Choroid plexus epithelial cell (primary cell): ENCODE results near the gene MCEMP1.

Experiments used
- DNase-seq: peaks from one replicate; pipeline ENCODE4 v3.0.0-alpha.2; 2010; ENCODE audit warnings: low read depth
- H3K4me3 ChIP-seq: 2 replicates; pipeline ENCODE4 v1.5.1; 2011; ENCODE audit warnings: low read depth, mild to moderate bottlenecking, control low read depth, low read length, moderate library complexity
- TF ChIP-seq, protein P1 (sequence below): conservative IDR thresholded peaks from 2 replicates; pipeline ENCODE4 v1.5.1; 2011; ENCODE audit warnings: low read depth, mild to moderate bottlenecking, control low read depth, inconsistent platforms, low read length, moderate library complexity

The MCEMP1 gene

DNA sequence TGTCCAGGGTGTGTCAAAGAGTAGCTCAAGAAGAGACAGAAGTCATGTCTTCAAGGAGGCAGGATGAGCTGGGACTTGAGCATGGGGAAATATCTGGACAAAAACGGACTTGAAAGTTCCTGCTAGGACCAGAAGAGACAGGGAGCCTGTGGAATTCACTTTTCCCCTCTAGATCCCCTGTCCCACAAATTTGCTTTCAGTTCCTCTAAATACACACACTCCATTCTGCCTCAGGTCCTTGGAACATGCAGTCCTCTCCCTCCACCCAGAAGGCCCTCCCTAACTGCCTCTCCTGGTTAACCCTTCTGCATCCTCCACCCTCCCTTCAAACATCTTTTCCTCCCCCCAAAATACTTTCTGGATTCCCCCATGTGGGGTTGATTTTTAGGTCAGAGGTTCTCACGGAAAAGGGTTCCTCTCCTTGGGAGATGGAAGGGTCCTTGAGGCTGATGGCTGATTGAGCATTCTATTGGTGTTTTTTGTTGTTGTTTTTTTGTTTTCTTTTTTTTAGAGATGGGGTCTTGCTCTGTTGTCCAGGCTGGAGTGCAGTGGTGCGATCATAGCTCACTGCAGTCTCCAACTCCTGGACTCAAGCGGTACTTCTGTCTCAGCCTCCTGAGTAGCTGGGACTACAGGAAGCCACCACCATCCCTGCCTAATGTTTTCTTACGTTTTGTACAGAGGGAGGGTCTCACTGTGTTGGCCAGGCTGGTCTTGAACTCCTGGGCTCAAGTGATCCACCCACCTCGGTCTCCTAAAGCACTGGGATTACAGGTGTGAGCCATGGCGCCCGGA lies 14.9 kb upstream of the MCEMP1 start:
- DNase-seq, result no peak
- H3K4me3 ChIP-seq, result no peak overlapping the region
- TF ChIP-seq, protein P1, sequence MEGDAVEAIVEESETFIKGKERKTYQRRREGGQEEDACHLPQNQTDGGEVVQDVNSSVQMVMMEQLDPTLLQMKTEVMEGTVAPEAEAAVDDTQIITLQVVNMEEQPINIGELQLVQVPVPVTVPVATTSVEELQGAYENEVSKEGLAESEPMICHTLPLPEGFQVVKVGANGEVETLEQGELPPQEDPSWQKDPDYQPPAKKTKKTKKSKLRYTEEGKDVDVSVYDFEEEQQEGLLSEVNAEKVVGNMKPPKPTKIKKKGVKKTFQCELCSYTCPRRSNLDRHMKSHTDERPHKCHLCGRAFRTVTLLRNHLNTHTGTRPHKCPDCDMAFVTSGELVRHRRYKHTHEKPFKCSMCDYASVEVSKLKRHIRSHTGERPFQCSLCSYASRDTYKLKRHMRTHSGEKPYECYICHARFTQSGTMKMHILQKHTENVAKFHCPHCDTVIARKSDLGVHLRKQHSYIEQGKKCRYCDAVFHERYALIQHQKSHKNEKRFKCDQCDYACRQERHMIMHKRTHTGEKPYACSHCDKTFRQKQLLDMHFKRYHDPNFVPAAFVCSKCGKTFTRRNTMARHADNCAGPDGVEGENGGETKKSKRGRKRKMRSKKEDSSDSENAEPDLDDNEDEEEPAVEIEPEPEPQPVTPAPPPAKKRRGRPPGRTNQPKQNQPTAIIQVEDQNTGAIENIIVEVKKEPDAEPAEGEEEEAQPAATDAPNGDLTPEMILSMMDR, result no peak

DNA sequence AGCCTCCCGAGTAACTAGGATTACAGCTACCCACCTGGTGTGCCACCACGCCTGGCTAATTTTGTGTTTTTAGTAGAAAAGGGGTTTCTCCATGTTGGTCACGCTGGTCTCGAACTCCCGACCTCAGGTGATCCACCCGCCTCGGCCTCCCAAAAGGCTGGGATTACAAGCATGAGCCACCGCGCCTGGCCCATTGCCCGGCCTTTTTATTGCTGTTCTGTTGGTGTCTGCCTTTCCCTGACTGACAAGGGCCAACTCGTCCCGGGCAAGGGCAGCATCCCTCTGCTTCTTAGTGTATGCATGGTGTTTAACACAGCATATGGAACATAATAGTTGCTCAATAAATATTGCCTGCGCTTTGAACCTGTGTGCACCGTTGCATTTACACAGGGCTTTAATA lies 14.2 kb upstream of the MCEMP1 start:
- H3K4me3 ChIP-seq, result no peak overlapping the region
- no peak for DNase-seq
- TF ChIP-seq, protein P1, result no peak

DNA sequence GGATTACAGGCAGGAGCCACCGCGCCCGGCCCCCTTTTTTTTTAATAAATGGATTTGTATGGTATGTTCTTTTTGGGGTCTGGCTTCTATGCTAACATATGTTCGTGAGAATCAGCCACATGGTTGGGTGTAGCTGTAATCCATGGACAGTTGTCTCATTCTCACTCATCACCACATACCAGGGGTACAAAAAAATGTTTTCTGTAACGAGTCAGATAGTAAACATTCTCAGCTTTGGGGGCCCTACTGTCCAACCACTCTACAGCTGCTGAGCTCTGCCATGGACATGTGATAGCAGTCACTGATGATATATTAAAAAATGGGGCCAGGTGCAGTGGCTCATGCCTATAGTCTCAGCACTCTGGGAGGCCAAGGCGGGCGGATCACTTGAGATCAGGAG lies 13.2 kb upstream of the MCEMP1 start:
- no peak for DNase-seq
- TF ChIP-seq, protein P1, result no peak
- H3K4me3 ChIP-seq, result no peak overlapping the region

DNA sequence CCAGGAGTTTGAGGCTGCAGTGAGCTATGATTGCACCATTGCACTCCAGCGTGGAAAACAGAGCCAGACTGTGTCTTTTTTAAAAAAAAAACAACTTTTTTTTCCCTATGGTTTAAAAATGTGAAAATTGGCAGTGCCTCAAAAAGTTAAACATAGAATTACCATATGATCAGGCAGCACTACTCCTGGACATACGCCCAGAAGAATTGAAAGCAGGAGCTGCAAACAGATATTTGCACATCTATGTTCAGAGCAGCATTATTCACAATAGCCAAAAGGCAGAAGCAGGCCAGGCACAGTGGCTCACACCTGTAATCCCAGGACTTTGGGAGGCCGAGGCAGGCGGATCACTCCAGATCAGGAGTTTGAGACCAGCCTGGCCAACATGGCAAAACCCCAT lies 11.8 kb upstream of the MCEMP1 start:
- TF ChIP-seq, protein P1, result no peak
- DNase-seq, result peak; percentile 91
- no peak overlapping the region for H3K4me3 ChIP-seq

DNA sequence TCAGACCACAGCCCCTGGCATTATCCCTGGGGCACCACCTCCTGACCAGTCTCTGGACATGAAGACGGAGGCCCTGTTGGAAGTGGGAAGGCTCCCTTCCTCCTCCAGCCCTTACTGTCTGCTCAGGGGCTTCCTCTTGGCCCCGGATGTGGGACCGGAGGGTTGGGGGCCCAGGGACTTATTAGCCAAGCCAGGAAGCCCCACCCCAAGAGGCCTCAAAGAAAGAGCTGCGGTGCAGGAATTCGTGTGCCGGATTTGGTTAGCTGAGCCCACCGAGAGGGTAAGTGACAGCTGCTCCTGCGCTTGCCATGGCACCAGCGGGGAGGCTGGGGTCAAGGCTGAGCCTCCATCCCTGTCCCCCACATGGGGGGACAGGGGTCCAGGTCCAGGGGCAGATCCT lies 8.0 kb upstream of the MCEMP1 start, which contains the start of gene RETN:
Gene RETN, plus strand, starts transcription at position 208 of the 400 bp plus-strand sequence. CDS start 278 bp downstream, outside the sequence.
- H3K4me3 ChIP-seq, result no peak within 1 kb of the TSS
- TF ChIP-seq, protein P1, result no peak
- DNase-seq, result no peak

DNA sequence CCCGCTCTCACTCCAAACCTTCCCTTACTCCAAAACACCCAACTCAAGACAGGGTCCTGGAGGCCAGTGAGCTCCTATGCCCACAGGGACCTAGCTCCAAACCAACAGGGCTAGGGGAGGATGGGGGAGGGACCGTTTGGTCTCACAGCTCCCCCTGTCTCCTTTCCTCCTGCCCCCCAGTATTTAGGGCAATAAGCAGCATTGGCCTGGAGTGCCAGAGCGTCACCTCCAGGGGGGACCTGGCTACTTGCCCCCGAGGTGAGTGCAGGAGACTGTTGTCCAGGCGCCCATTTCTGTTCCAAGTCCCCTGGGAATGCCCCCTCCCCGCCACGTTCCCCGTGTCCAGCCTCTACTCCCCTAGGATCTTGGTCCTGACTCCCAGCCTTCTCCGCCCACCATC lies 7.2 kb upstream of the MCEMP1 start:
- TF ChIP-seq, protein P1, result no peak
- DNase-seq, result no peak
- H3K4me3 ChIP-seq, result no peak overlapping the region

DNA sequence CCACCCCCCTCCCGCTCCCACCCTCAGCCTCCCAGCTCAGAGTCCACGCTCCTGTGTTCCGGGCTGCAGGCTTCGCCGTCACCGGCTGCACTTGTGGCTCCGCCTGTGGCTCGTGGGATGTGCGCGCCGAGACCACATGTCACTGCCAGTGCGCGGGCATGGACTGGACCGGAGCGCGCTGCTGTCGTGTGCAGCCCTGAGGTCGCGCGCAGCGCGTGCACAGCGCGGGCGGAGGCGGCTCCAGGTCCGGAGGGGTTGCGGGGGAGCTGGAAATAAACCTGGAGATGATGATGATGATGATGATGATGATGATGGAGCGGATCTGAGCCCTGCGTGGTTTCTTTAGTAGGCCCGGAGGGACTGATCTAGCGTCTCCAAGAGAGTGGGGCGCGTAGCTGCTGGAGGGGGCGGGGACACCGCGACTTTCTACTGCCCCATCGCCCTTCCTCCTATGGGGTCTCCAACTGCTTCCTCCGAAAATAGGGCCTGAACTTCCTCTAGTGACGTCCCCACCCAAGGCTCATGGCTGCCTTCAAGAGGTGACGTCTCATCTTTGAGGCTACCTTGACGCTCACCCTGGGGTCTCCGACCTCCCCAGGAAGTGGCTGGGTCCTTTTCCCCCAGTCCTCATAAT lies 6.6 kb upstream of the MCEMP1 start:
- no peak for DNase-seq
- H3K4me3 ChIP-seq, result no peak overlapping the region
- TF ChIP-seq, protein P1, result no peak
